Neural crest cell (in vitro differentiated cells): ENCODE results near the gene HRK. TPM values are rescaled to one million over a fixed set of nuclear protein-coding genes. Genes with fewer than 3 reads are reported as not detected.
A peak's percentile ranks its signal among the peaks of the same experiment; 100 is the strongest.

ENCODE experiments used
- DNase-seq: peaks from one replicate; pipeline ENCODE4 v3.0.0; 2021; ENCODE audit warnings: low read depth, mixed read lengths, low spot score
- H3K27ac Mint-ChIP-seq: one replicate; pipeline ENCODE4 v1.8.0; 2021; ENCODE audit warnings: mild to moderate bottlenecking, mixed read lengths; ENCODE audit not compliant: unreplicated experiment
- H3K27me3 Mint-ChIP-seq: 2 replicates; pipeline ENCODE4 v1.8.0; 2021; ENCODE audit warnings: low read depth, mild to moderate bottlenecking, mixed read lengths
- H3K36me3 Mint-ChIP-seq: 2 replicates; pipeline ENCODE4 v1.8.0; 2021; ENCODE audit warnings: low read depth, mild to moderate bottlenecking, mixed read lengths
- H3K4me1 Mint-ChIP-seq: 2 replicates; pipeline ENCODE4 v1.8.0; 2021; ENCODE audit warnings: mixed read lengths
- H3K4me3 Mint-ChIP-seq: one replicate; pipeline ENCODE4 v1.8.0; 2021; ENCODE audit warnings: mild to moderate bottlenecking, mixed read lengths
- H3K9me3 Mint-ChIP-seq: 2 replicates; pipeline ENCODE4 v1.8.0; 2021; ENCODE audit warnings: mixed read lengths
- CTCF ChIP-seq: fragments of 200-600 bp; sonication (generic); conservative IDR thresholded peaks from 2 replicates; pipeline ENCODE4 v1.5.0; 2021; ENCODE audit warnings: antibody characterized with exemption, mild to moderate bottlenecking
- total RNA-seq: library from RNA; stranded (reverse); gene quantifications from 2 replicates; pipeline ENCODE4 v1.2.1, GENCODE V29; 2021

Gene HRK
- total RNA-seq, 1 donor from 2014 or later = 2.2 TPM

- Mint-ChIP-seq H3K27me3 (no peaks in the 10 kb centered on the region), H3K27ac (no peak overlapping the region), H3K36me3 (peaks cover 16% of the 10 kb centered on the region), H3K9me3 (no peaks in the 10 kb centered on the region), H3K4me1 (no peaks in the 10 kb centered on the region), H3K4me3 (no peak overlapping the region)
- no peak for TF ChIP-seq CTCF
- DNase-seq = no peak
These were observed 48.9 kb downstream of the HRK start for GRCh38 chr12:116832353-116832752.

GRCh38 chr12:116827432-116827831, 53.8 kb downstream of the HRK start:
- Mint-ChIP-seq H3K27ac (no peak overlapping the region), H3K4me3 (no peak overlapping the region), H3K9me3 (no peaks in the 10 kb centered on the region), H3K4me1 (no peaks in the 10 kb centered on the region), H3K27me3 (no peaks in the 10 kb centered on the region), H3K36me3 (peaks cover 8% of the 10 kb centered on the region)
- TF ChIP-seq CTCF = no peak
- DNase-seq = no peak

GRCh38 chr12:116821291-116821690, 60.0 kb downstream of the HRK start:
- TF ChIP-seq CTCF = no peak
- peak; percentile 29 for DNase-seq
- Mint-ChIP-seq H3K27me3 (no peaks in the 10 kb centered on the region), H3K4me3 (peak overlapping the region; percentile 81), H3K36me3 (peaks cover 4% of the 10 kb centered on the region), H3K9me3 (no peaks in the 10 kb centered on the region), H3K27ac (no peak overlapping the region), H3K4me1 (peaks cover 33% of the 10 kb centered on the region)

GRCh38 chr12:116820064-116820656, 61.1 kb downstream of the HRK start:
- Mint-ChIP-seq H3K9me3 (no peaks in the 10 kb centered on the region), H3K36me3 (peaks cover 4% of the 10 kb centered on the region), H3K4me3 (peak overlapping the region; percentile 81), H3K27me3 (no peaks in the 10 kb centered on the region), H3K4me1 (peaks cover 33% of the 10 kb centered on the region), H3K27ac (peak overlapping the region; percentile 5)
- TF ChIP-seq CTCF = no peak
- no peak for DNase-seq

- TF ChIP-seq CTCF = no peak
- peak overlapping the region; percentile 96 for H3K4me3 Mint-ChIP-seq
- peaks cover 33% of the 10 kb centered on the region for H3K4me1 Mint-ChIP-seq
- H3K27me3 Mint-ChIP-seq = no peaks in the 10 kb centered on the region
- DNase-seq = peak; percentile 79
- peak overlapping the region; percentile 100 for H3K27ac Mint-ChIP-seq
- H3K9me3 Mint-ChIP-seq = no peaks in the 10 kb centered on the region
- no peaks in the 10 kb centered on the region for H3K36me3 Mint-ChIP-seq
These were observed 62.1 kb downstream of the HRK start for GRCh38 chr12:116818948-116819832.
